A549 (cell line): ENCODE data around the gene IGFBP2. TPM values are rescaled to one million over a fixed set of nuclear protein-coding genes. Genes with fewer than 3 reads are reported as not detected.

ENCODE experiments used
- ATAC-seq, 2 experiments: fragments of 200-7000 bp in 1 of 2; fragments of >200 bp in 1 of 2; cut with Nextera tagmentation in 1 of 2; cut with Tn5 transposase in 1 of 2; 3 replicates each; pipeline versions ENCODE4 v1.8.0 to v1.9.1; 2018 to 2020; ENCODE audit warnings: mild to moderate bottlenecking in 1 of 2, moderate library complexity in 1 of 2
- CTCF ChIA-PET: fragments of 300-600 bp; sonication (Branson Sonifier 250); formaldehyde crosslinking; extraction: SDS; loops from one replicate; lab custom pipeline; 2021; ENCODE audit warnings: antibody characterized with exemption, inconsistent platforms; lab: Yijun Ruan, JAX
- POLR2A ChIA-PET: fragments of 350-600 bp; formaldehyde crosslinking; extraction: SDS; loops from one replicate; lab custom pipeline; 2021; ENCODE audit warnings: antibody characterized with exemption, inconsistent platforms; lab: Yijun Ruan, JAX
- DNase-seq, 2 experiments: peaks; one replicate each; pipeline versions ENCODE4 v3.0.0 to v3.0.0-alpha.2; 2011 to 2016; ENCODE audit warnings: low read depth in 1 of 2, low spot score in 1 of 2
- FAIRE-seq: peaks from 2 replicates; lab custom pipeline; 2011; peaks lifted over from hg19 to GRCh38; lab: Jason Lieb, UNC
- H3K27ac ChIP-seq, 2 experiments: fragments of >200 bp; sonication (Bioruptor Twin); formaldehyde crosslinking; 3 replicates each; pipeline ENCODE4 v1.5.1; 2016 to 2017
- H3K4me1 ChIP-seq: fragments of >200 bp; sonication (Bioruptor Twin); formaldehyde crosslinking; 3 replicates; pipeline ENCODE4 v1.6.1; 2016
- H3K4me2 ChIP-seq: fragments of >200 bp; sonication (Bioruptor Twin); formaldehyde crosslinking; 3 replicates; pipeline ENCODE4 v1.6.1; 2016
- H3K4me3 ChIP-seq: fragments of >200 bp; sonication (Bioruptor Twin); formaldehyde crosslinking; 3 replicates; pipeline ENCODE4 v1.5.1; 2016
- H3K9me3 ChIP-seq: fragments of >200 bp; sonication (Bioruptor Twin); formaldehyde crosslinking; 3 replicates; pipeline ENCODE4 v1.6.1; 2016
- BCL3 ChIP-seq: fragments of >200 bp; sonication (Bioruptor Twin); formaldehyde crosslinking; IDR thresholded peaks from 3 replicates; pipeline ENCODE4 v1.6.1; 2016
- BHLHE40 ChIP-seq: IDR thresholded peaks from 2 replicates; pipeline ENCODE4 v1.6.1; 2012; ENCODE audit warnings: low read depth, low read length, inconsistent platforms
- CBX8 ChIP-seq: fragments of 200-600 bp; sonication (generic); IDR thresholded peaks from 2 replicates; pipeline ENCODE4 v1.6.1; 2016
- EP300 ChIP-seq, 2 experiments: fragments of >200 bp; sonication (Bioruptor Twin); formaldehyde crosslinking; IDR thresholded peaks; 2 replicates in 1 of 2; 3 replicates in 1 of 2; pipeline ENCODE4 v1.6.1; 2016 to 2017
- ESRRA ChIP-seq: fragments of 150-350 bp; IDR thresholded peaks from 2 replicates; pipeline ENCODE4 v1.6.1; 2014; ENCODE audit warnings: mild to moderate bottlenecking, low read length, borderline replicate concordance
- FOSB ChIP-seq: fragments of 250-450 bp; sonication (Bioruptor Pico); IDR thresholded peaks from 2 replicates; pipeline ENCODE4 v1.5.0; 2020; ENCODE audit warnings: mild to moderate bottlenecking, moderate library complexity
- HDAC2 ChIP-seq: fragments of 200-600 bp; sonication (generic); IDR thresholded peaks from 2 replicates; pipeline ENCODE4 v1.6.1; 2016
- HMGXB4 ChIP-seq: fragments of 250-450 bp; sonication (Bioruptor Pico); IDR thresholded peaks from 2 replicates; pipeline ENCODE4 v1.5.0; 2021; ENCODE audit warnings: mild to moderate bottlenecking, moderate library complexity, borderline replicate concordance
- MAZ ChIP-seq: fragments of 150-350 bp; IDR thresholded peaks from 2 replicates; pipeline ENCODE4 v1.6.1; 2014; ENCODE audit warnings: antibody characterized with exemption, low read depth, low read length, borderline replicate concordance
- MYC ChIP-seq: IDR thresholded peaks from 2 replicates; pipeline ENCODE4 v1.6.1; 2012; ENCODE audit warnings: mild to moderate bottlenecking, inconsistent platforms, low read length, improper control_type of control experiment, borderline replicate concordance
- PBX3 ChIP-seq: IDR thresholded peaks from 2 replicates; pipeline ENCODE4 v1.6.1; 2012
- RAD21 ChIP-seq, 2 experiments: fragments of >200 bp in 1 of 2; sonication (Bioruptor Twin) in 1 of 2; formaldehyde crosslinking in 1 of 2; IDR thresholded peaks in 1 of 2; conservative IDR thresholded peaks in 1 of 2; 2 replicates in 1 of 2; 3 replicates in 1 of 2; pipeline ENCODE4 v1.6.1; 2012 to 2018; ENCODE audit warnings: inconsistent platforms in 1 of 2
- TFCP2L1 ChIP-seq: fragments of 250-450 bp; sonication (Bioruptor Pico); IDR thresholded peaks from 2 replicates; pipeline ENCODE4 v1.5.0; 2021; ENCODE audit warnings: mild to moderate bottlenecking
- ZC3H11A ChIP-seq: fragments of 450-650 bp; IDR thresholded peaks from 2 replicates; pipeline ENCODE4 v1.6.1; 2014; ENCODE audit warnings: antibody characterized with exemption, mild to moderate bottlenecking
- ZSCAN20 ChIP-seq: fragments of 250-450 bp; sonication (Bioruptor Pico); IDR thresholded peaks from 2 replicates; pipeline ENCODE4 v1.8.0; 2022; ENCODE audit warnings: mild to moderate bottlenecking, moderate library complexity
- WGBS: methylation state at CpG from one replicate; pipeline ENCODE4 v1.1.6; 2017; ENCODE audit errors: missing lambda C conversion rate; 5-methylcytosine and 5-hydroxymethylcytosine counted together
- polyA plus RNA-seq, 4 experiments: library from polyadenylated mRNA; depleted of rRNA in 3 of 4; stranded (reverse); fragments of >200 nt; fragmentation: RNase III in 1 of 4; extraction: RNeasy Plus Mini Kit Qiagen cat#74134 plus additional on column Dnase treatment in 1 of 4; gene quantifications; 2 replicates in 3 of 4; 3 replicates in 1 of 4; pipeline ENCODE4 v1.2.3, GENCODE V29; 2011 to 2017

Gene IGFBP2
- polyA plus RNA-seq, 2 of the 4 experiments (the other 2 are of a cell fraction) = 26.1 to 34.9 TPM

- ChIA-PET CTCF (interaction anchor here (0.6 to 7.0 kb wide), 3 partner anchors 15 to 603 kb away, joined by 3 to 61 read pairs (median 29); no protein-coding TSS in a partner anchor), POLR2A (interaction anchor here (0.6 kb wide), 1 partner anchor 120 kb away, joined by 4 read pairs; no protein-coding TSS in a partner anchor)
- Histone ChIP-seq H3K4me1 (peaks cover 18% of the 10 kb centered on the region; the same call in 2 of the 3 replicates), H3K27ac (no peak overlapping the region), H3K9me3 (no peaks in the 10 kb centered on the region), H3K4me2 (no peak overlapping the region), H3K4me3 (no peak overlapping the region)
- 94% methylated on average over 6 of the region's 6 CpGs for WGBS
- ATAC-seq (no peak), FAIRE-seq (no peak), DNase-seq (no peak)
- no peak for TF ChIP-seq BCL3
- no peak for TF ChIP-seq ESRRA
- no peak for TF ChIP-seq PBX3
Observed at GRCh38 chr2:216651351-216651881, 18.2 kb downstream of the IGFBP2 start.

GRCh38 chr2:216652566-216652965, 19.3 kb downstream of the IGFBP2 start:
- no peak for DNase-seq
- POLR2A ChIA-PET = no interaction called here
- no peak for TF ChIP-seq HDAC2
- no peak for TF ChIP-seq HMGXB4 (CRISPR knock-in tag)
- TF ChIP-seq MAZ = no peak
- no peak for TF ChIP-seq EP300 (IDR thresholded peaks at IDR 0.05)
- TF ChIP-seq ZC3H11A = no peak
- TF ChIP-seq CBX8 = no peak
- TF ChIP-seq BHLHE40 = no peak
- CTCF ChIA-PET = interaction anchor here (0.6 to 7.0 kb wide), 4 partner anchors 9 to 491 kb away, joined by 3 to 61 read pairs (median 17); no protein-coding TSS in a partner anchor
- Histone ChIP-seq H3K4me2 (no peak overlapping the region), H3K9me3 (no peaks in the 10 kb centered on the region), H3K4me1 (peaks cover 18% of the 10 kb centered on the region; the same call in 2 of the 3 replicates), H3K4me3 (no peak overlapping the region), H3K27ac (no peak overlapping the region)
- WGBS = 65% methylated on average over 4 of the region's 4 CpGs
- ATAC-seq = no peak
- FAIRE-seq = no peak

- no peak for FAIRE-seq
- Histone ChIP-seq H3K4me2 (no peak overlapping the region; the same call in 2 of the 3 replicates), H3K4me1 (peaks cover 18% of the 10 kb centered on the region; the same call in 2 of the 3 replicates), H3K4me3 (no peak overlapping the region), H3K27ac (no peak overlapping the region), H3K9me3 (no peaks in the 10 kb centered on the region)
- WGBS = 84% methylated on average over 4 of the region's 4 CpGs
- TF ChIP-seq MYC (no peak), FOSB (no peak), RAD21 (conservative IDR thresholded peaks at IDR 0.05 in 1 of 2, IDR thresholded peaks at IDR 0.05 in 1 of 2) (no peak), ZSCAN20 (CRISPR knock-in tag) (no peak), TFCP2L1 (CRISPR knock-in tag) (no peak)
- no peak for DNase-seq
- ChIA-PET POLR2A (no interaction called here), CTCF (interaction anchor here (0.6 to 7.0 kb wide), 5 partner anchors 13 to 635 kb away, joined by 3 to 61 read pairs (median 4); no protein-coding TSS in a partner anchor)
- no peak for ATAC-seq
Observed at GRCh38 chr2:216653093-216653799, 20.0 kb downstream of the IGFBP2 start.
